ENCODE results near the gene HMMR.

DNA sequence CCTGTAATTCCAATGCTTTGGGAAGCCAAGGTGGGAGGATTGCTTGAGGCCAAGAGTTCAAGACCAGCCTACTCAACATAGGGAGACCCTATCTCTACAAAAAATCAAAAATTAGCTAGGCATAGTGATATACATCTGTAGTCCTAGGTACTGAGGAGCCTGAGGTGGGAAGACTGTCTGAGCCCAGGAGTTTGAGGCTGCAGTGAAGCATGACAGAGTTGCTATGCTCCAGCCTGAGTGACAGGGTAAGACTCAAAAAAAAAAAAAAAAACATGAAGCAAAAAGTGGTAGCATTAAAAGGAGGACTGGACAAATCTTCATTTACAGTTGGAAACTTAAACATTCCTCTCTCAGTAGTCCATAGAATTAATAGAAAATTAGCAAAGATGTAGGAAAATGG is 13.2 kb upstream of the HMMR start:
- TF ChIP-seq, protein P1, sequence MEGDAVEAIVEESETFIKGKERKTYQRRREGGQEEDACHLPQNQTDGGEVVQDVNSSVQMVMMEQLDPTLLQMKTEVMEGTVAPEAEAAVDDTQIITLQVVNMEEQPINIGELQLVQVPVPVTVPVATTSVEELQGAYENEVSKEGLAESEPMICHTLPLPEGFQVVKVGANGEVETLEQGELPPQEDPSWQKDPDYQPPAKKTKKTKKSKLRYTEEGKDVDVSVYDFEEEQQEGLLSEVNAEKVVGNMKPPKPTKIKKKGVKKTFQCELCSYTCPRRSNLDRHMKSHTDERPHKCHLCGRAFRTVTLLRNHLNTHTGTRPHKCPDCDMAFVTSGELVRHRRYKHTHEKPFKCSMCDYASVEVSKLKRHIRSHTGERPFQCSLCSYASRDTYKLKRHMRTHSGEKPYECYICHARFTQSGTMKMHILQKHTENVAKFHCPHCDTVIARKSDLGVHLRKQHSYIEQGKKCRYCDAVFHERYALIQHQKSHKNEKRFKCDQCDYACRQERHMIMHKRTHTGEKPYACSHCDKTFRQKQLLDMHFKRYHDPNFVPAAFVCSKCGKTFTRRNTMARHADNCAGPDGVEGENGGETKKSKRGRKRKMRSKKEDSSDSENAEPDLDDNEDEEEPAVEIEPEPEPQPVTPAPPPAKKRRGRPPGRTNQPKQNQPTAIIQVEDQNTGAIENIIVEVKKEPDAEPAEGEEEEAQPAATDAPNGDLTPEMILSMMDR (IDR thresholded peaks at IDR 0.05; ENCODE audit: poor library complexity, severe bottlenecking): no peak
- TF ChIP-seq POLR2AphosphoS5 (IDR thresholded peaks at IDR 0.05) (no peak), EP300 (conservative IDR thresholded peaks at IDR 0.05; ENCODE audit: poor library complexity, severe bottlenecking) (no peak), EZH2 (IDR thresholded peaks at IDR 0.05; ENCODE audit: borderline replicate concordance, insufficient read depth, low read length, poor library complexity, severe bottlenecking) (no peak), RAD21 (conservative IDR thresholded peaks at IDR 0.05) (no peak), MXI1 (conservative IDR thresholded peaks at IDR 0.05; ENCODE audit: poor library complexity, severe bottlenecking) (no peak)
- TF ChIP-seq, protein P2, sequence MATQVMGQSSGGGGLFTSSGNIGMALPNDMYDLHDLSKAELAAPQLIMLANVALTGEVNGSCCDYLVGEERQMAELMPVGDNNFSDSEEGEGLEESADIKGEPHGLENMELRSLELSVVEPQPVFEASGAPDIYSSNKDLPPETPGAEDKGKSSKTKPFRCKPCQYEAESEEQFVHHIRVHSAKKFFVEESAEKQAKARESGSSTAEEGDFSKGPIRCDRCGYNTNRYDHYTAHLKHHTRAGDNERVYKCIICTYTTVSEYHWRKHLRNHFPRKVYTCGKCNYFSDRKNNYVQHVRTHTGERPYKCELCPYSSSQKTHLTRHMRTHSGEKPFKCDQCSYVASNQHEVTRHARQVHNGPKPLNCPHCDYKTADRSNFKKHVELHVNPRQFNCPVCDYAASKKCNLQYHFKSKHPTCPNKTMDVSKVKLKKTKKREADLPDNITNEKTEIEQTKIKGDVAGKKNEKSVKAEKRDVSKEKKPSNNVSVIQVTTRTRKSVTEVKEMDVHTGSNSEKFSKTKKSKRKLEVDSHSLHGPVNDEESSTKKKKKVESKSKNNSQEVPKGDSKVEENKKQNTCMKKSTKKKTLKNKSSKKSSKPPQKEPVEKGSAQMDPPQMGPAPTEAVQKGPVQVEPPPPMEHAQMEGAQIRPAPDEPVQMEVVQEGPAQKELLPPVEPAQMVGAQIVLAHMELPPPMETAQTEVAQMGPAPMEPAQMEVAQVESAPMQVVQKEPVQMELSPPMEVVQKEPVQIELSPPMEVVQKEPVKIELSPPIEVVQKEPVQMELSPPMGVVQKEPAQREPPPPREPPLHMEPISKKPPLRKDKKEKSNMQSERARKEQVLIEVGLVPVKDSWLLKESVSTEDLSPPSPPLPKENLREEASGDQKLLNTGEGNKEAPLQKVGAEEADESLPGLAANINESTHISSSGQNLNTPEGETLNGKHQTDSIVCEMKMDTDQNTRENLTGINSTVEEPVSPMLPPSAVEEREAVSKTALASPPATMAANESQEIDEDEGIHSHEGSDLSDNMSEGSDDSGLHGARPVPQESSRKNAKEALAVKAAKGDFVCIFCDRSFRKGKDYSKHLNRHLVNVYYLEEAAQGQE (IDR thresholded peaks at IDR 0.05; ENCODE audit: borderline replicate concordance): no peak
